HEK293 (cell line): ENCODE results near the gene NFXL1.

Experiments
- KLF9 ChIP-seq: fragments of 450-650 bp; formaldehyde crosslinking; IDR thresholded peaks from 2 replicates; pipeline ENCODE4 v1.5.1; 2016; ENCODE audit warnings: missing biosample characterization, missing genetic modification characterization, low read depth
- PBX3 ChIP-seq: sonication (generic); formaldehyde crosslinking; IDR thresholded peaks from 2 replicates; pipeline ENCODE4 v1.8.1; 2022; ENCODE audit warnings: mild to moderate bottlenecking, moderate library complexity, missing genetic modification reagents
- SETDB1 ChIP-seq: IDR thresholded peaks from one replicate; pipeline ENCODE4 v1.6.1; 2017; ENCODE audit warnings: mild to moderate bottlenecking, low read length, moderate library complexity, mixed read lengths; ENCODE audit not compliant: insufficient read length
- SP7 ChIP-seq: fragments of 450-650 bp; formaldehyde crosslinking; IDR thresholded peaks from 2 replicates; pipeline ENCODE4 v1.5.1; 2016; ENCODE audit warnings: missing biosample characterization, missing genetic modification characterization
- ZNF362 ChIP-seq: fragments of 450-650 bp; formaldehyde crosslinking; IDR thresholded peaks from 2 replicates; pipeline ENCODE4 v1.5.1; 2016; ENCODE audit warnings: missing biosample characterization, missing genetic modification characterization
- ZNF423 ChIP-seq: fragments of 450-650 bp; formaldehyde crosslinking; IDR thresholded peaks from 2 replicates; pipeline ENCODE4 v1.5.1; 2016; ENCODE audit warnings: missing biosample characterization, missing genetic modification characterization
- ZNF555 ChIP-seq: fragments of 450-650 bp; formaldehyde crosslinking; conservative IDR thresholded peaks from 2 replicates; pipeline ENCODE4 v1.5.1; 2017; ENCODE audit warnings: missing biosample characterization, mild to moderate bottlenecking, missing genetic modification characterization, inconsistent platforms
- ZSCAN16 ChIP-seq: fragments of 450-650 bp; formaldehyde crosslinking; IDR thresholded peaks from 2 replicates; pipeline ENCODE4 v1.5.1; 2016; ENCODE audit warnings: missing biosample characterization, missing genetic modification characterization
- ZSCAN30 ChIP-seq: fragments of 450-650 bp; IDR thresholded peaks from 2 replicates; pipeline ENCODE4 v1.5.1; 2018; ENCODE audit warnings: missing biosample characterization, mild to moderate bottlenecking, missing genetic modification characterization, moderate library complexity
- ZXDB ChIP-seq: fragments of 450-650 bp; formaldehyde crosslinking; IDR thresholded peaks from 2 replicates; pipeline ENCODE4 v1.5.1; 2016; ENCODE audit warnings: missing biosample characterization, missing genetic modification characterization
- TF ChIP-seq, protein P1 (sequence below): fragments of 450-650 bp; formaldehyde crosslinking; IDR thresholded peaks from 2 replicates; pipeline ENCODE4 v1.5.1; 2016; ENCODE audit warnings: missing biosample characterization, missing genetic modification characterization
- TF ChIP-seq, protein P2 (sequence below): fragments of 450-650 bp; formaldehyde crosslinking; IDR thresholded peaks from 2 replicates; pipeline ENCODE4 v1.5.1; 2016; ENCODE audit warnings: missing biosample characterization, missing genetic modification characterization

DNA sequence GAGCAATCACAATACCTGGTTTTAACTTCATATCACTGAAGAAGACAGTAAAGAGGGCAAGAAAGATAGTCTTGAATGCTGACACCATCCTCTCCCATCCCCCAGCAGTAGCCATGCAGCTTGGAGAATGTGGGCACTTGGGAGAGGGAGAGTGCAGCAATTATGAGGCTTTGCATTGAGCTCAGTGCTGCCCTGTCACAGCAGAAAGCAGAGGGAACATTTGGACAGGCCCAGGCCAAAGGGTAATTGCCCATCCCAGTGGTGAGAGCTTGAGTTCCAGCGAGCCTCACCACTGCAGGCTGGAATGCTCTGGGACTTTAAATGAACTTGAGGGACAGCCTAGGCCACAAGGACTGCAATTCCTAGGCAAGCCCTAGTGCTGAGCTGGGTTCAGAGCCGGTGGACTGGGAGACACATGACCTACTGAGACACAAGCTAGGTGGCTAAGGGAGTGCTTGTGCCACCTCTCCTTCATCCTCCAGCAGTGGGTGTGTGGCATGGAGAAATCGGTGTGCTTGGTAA lies 112.8 kb downstream of the NFXL1 start:
- no peak for TF ChIP-seq KLF9 (tag by site-specific recombination)
- TF ChIP-seq, protein P1, sequence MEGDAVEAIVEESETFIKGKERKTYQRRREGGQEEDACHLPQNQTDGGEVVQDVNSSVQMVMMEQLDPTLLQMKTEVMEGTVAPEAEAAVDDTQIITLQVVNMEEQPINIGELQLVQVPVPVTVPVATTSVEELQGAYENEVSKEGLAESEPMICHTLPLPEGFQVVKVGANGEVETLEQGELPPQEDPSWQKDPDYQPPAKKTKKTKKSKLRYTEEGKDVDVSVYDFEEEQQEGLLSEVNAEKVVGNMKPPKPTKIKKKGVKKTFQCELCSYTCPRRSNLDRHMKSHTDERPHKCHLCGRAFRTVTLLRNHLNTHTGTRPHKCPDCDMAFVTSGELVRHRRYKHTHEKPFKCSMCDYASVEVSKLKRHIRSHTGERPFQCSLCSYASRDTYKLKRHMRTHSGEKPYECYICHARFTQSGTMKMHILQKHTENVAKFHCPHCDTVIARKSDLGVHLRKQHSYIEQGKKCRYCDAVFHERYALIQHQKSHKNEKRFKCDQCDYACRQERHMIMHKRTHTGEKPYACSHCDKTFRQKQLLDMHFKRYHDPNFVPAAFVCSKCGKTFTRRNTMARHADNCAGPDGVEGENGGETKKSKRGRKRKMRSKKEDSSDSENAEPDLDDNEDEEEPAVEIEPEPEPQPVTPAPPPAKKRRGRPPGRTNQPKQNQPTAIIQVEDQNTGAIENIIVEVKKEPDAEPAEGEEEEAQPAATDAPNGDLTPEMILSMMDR = no peak
- TF ChIP-seq ZNF423 (tag by site-specific recombination) = no peak
- no peak for TF ChIP-seq SP7 (tag by site-specific recombination)
- TF ChIP-seq, protein P2, sequence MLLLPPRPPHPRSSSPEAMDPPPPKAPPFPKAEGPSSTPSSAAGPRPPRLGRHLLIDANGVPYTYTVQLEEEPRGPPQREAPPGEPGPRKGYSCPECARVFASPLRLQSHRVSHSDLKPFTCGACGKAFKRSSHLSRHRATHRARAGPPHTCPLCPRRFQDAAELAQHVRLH = no peak
- no peak for TF ChIP-seq ZNF555 (tag by site-specific recombination)
- TF ChIP-seq ZNF362 (tag by site-specific recombination) = no peak
- TF ChIP-seq ZSCAN30 = no peak
- TF ChIP-seq ZXDB (tag by site-specific recombination) = no peak
- no peak for TF ChIP-seq PBX3
- no peak for TF ChIP-seq ZSCAN16 (tag by site-specific recombination)
- no peak for TF ChIP-seq SETDB1
